Left cardiac atrium (tissue), 4 donors: ENCODE measurements around the gene LRMDA. TPM values are rescaled to one million over a fixed set of nuclear protein-coding genes. Genes with fewer than 3 reads are reported as not detected.
A peak's percentile ranks its signal among the peaks of the same experiment; 100 is the strongest.

ENCODE experiments used
- ATAC-seq, 2 donors: fragments of 200-7000 bp; cut with Tn5 transposase; one replicate each; pipeline ENCODE4 v1.9.1; 2020; ENCODE audit warnings: mild to moderate bottlenecking in 2 of 2, moderate library complexity in 2 of 2
- DNase-seq: peaks from one replicate; pipeline ENCODE4 v3.0.0-alpha.2; 2020
- intact Hi-C, 2 donors: fragments of 100-400 bp; cut with DNase I; formaldehyde crosslinking; loops; one replicate each; pipeline versions ENCODE4 v1.14.1 to v1.15.1; 2022 to 2023
- total RNA-seq, 2 donors: library from RNA; stranded (reverse); fragmentation: NEBNext Ultra II Directional; extraction: Animal tissue kit (Norgen Biotek cat#: 25700); gene quantifications; one replicate each; pipeline ENCODE4 v1.2.1, GENCODE V29; 2021
- donor health status: DM: no; HTN: yes; CAD: no.
- donor health status: DM: no; HTN: yes; CAD: no; lungs with severe emphysema.
- donor health status: DM: yes; HTN: yes; CAD: no.
- donor health status: Dilated cardiomyopathy.

The LRMDA gene
- total RNA-seq, 2 donors from 2014 or later, result 40.6 to 57.8 TPM

- intact Hi-C loops, result no loop called here
Observed at GRCh38 chr10:75695994-75696393, 264.6 kb downstream of the LRMDA start.

DNA sequence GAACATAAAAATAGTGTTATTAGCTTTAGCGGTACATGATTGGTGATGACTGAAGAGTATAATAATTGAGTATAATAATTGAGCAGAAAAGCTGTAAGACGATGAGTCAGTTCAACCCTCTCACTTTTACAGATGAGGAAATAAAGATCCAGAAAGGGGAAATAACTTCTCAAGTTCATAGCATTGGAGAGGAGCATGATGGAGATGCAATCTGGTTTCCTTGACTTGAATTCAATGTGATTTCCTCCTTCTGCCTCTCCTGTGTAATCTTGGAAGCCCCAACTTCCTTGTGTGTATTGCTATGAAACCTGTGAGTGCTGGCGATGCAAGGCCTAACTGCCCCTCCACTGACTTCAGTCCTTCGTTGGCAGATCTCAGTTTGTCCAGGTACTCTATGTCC, 265.1 kb downstream of the LRMDA start:
- DNase-seq, result no peak
- intact Hi-C loops, result no loop called here
- no peak for ATAC-seq

More at GRCh38 chr10:75695994-75696393, 264.6 kb downstream of the LRMDA start:
- ATAC-seq (no peak), DNase-seq (no peak)

DNA sequence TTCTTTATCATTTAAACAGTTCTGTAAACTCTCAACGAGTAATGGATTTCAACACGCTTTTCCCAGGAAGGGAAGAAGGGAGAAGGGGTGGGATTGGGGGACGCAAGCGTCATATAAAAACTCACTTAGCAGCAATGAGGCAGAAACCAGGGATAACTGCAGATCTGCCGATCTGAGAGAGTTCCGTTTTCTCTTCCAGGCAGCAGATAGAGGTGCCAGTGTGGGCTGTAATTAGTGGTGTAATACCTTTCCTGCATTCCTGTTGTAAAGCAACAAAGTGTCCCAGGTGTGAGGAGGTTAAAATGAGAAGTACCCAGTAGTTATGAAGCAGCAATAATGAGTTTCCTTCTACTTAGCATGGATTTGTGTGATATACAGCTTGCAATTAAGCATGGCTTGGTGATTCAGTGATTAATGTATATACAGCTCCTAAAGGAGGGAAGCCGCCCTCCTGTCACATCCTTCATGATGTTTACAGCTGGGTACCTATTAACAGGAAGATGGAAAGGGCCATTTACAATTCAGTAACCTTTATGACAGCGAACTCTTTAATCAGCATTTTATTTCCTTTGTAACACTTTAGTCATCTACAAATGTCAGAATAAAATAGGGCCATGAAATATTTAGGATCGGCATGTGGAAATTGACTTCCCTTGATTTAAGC, 271.9 kb downstream of the LRMDA start:
- intact Hi-C loops, result no loop called here

GRCh38 chr10:75705426-75705825, 274.0 kb downstream of the LRMDA start:
- DNase-seq (no peak), ATAC-seq (no peak)
- intact Hi-C loops, result no loop called here

More for the DNA sequence above, 271.9 kb downstream of the LRMDA start:
- ATAC-seq (no peak), DNase-seq (no peak)

DNA sequence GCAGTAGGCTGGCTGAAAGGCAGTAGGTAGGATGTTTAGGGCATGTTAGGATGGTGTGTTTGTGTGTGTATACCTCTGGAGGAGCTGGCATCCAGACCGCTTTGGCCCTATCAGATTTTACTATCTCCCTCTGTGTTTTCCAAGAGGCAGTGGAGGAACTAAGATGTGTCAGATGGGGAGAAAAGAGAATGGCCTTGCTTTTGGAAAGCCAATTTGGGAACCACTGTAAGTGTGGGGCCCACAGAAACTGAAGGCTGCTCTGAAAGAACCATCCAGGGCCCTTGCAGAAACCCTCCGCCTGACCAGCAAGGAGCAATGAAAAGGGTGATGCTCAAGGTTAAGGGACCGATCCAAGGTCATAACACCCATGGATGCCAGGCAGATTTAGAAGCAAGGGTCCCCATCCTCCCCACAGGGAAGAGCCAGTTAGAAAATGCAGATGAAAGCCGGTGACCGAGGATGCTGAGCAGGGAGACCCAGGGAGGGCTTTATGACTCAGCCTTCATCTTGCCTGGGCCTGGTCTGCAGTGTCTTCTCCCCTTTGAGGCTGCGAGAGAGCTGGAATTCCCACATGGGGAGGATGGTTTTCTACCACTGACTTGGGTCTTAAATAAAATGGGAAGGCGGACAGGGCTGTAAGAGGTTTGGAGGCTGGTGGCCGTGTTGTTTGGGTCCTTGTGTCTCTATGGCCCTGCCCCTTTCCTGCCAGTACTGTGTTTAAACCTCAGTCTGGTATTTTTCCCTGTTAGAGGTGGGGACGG, 275.8 kb downstream of the LRMDA start:
- DNase-seq (no peak), ATAC-seq (no peak)
- intact Hi-C loops, result no loop called here

- intact Hi-C loops, result no loop called here
- DNase-seq (no peak), ATAC-seq (no peak)
Observed at GRCh38 chr10:75708060-75708459, 276.6 kb downstream of the LRMDA start.

DNA sequence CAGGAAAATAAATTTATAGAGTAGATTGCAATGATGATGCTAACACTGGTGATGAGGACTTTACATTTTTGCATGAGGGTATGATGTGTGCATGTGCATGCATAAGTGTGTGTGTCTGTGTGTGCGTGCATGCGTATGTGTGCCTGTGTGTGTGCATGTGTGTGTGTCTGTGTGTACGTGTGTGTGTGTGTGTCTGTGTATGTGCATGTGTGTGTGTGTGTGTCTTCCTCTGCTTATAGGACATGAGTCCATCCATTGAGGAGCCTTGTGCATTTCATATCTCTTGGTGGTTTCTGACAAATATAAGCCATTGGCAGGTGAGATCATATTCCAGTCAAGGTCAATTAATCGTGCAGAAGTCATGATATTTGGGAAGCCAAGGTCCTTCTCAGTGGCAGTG, 277.8 kb downstream of the LRMDA start:
- DNase-seq (no peak), ATAC-seq (no peak)
- intact Hi-C loops, result no loop called here

- DNase-seq (no peak), ATAC-seq (no peak)
- intact Hi-C loops, result no loop called here
Observed at GRCh38 chr10:75709811-75710210, 278.4 kb downstream of the LRMDA start.

- DNase-seq (peak; percentile 31), ATAC-seq (no peak)
- intact Hi-C loops, result no loop called here
Observed at GRCh38 chr10:75712242-75712880, 280.9 kb downstream of the LRMDA start.

GRCh38 chr10:75716506-75716905, 285.1 kb downstream of the LRMDA start:
- ATAC-seq (no peak), DNase-seq (no peak)
- intact Hi-C loops, result no loop called here

- DNase-seq (no peak), ATAC-seq (no peak)
- intact Hi-C loops, result no loop called here
Observed at GRCh38 chr10:75717126-75717916, 285.9 kb downstream of the LRMDA start.

DNA sequence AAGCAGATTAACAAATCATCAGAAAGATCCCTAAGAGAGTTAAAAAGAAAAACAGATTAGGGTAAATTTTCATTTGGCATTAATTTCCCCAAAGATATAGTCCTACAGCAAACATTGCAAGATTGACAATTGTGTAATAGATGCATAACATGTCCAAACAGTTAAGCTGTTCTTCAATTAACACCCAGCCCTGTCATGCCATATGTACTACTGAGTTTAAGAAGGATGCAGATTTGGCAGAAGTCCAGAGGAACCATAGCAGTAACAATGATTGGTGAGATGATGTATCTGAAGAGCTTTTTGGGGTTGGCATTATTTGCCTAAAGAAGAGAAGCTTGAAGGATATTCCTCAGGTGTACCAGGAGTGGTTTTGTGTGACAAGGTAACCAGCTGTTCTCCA, 287.6 kb downstream of the LRMDA start:
- ATAC-seq (no peak), DNase-seq (no peak)
- intact Hi-C loops, result no loop called here

DNA sequence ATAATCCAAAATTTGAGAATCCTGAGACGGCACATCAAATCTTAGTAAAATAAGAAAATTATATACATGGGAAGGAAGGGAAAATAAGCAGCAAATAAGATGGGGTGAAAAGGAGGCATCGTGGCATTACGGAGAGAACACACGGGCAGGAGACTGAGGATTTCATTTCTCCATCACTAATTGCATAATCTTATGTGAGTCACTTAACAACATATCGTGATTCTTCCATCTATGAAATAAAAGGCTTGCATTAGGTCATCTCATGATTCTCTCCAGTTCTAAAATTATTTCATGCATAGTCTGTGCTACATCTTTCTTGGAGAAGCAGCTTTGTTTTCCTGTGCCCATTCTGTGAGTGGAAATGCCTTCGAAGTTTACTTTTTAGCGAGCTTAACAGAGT, 288.7 kb downstream of the LRMDA start:
- no peak for ATAC-seq
- intact Hi-C loops, result no loop called here
- no peak for DNase-seq

DNA sequence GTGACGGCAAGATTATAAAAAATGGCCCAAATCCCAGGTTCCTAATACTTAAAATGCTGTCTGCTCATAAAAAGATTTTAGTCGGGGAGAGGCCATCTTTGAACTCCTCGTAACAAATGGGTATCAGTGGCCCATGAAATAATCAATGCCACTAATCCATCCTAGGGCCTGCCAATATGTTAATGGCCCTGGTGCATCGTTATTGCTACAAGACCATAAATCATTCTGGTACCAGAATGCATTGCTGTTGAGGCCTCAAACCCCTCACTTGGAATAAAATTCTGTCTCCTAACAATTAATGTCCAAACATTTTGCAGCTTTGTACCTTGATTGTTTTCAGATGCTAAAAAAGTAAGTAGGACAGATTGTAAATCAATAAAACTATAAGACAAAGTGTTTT, 290.6 kb downstream of the LRMDA start:
- ATAC-seq (no peak), DNase-seq (no peak)
- intact Hi-C loops, result no loop called here

DNA sequence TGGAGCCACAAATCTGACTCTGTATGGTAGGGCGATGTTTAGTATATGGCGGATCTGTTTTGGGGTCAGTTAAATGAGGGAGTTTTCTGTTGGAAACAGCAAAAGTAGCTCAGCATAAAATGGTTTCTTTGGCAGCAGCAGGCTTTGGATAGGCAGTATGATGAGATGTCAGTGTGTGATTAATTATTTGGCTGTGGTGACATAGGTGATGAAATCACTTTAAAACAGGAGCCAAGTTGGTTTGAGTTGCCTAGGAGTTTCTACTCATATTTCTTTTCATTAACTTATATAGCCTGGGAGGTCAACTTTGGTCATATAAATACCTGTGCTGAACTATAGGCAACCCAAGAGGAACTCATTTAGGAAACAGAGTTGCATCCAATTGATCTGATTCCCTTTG, 291.2 kb downstream of the LRMDA start:
- ATAC-seq (no peak), DNase-seq (no peak)
- intact Hi-C loops, result no loop called here

DNA sequence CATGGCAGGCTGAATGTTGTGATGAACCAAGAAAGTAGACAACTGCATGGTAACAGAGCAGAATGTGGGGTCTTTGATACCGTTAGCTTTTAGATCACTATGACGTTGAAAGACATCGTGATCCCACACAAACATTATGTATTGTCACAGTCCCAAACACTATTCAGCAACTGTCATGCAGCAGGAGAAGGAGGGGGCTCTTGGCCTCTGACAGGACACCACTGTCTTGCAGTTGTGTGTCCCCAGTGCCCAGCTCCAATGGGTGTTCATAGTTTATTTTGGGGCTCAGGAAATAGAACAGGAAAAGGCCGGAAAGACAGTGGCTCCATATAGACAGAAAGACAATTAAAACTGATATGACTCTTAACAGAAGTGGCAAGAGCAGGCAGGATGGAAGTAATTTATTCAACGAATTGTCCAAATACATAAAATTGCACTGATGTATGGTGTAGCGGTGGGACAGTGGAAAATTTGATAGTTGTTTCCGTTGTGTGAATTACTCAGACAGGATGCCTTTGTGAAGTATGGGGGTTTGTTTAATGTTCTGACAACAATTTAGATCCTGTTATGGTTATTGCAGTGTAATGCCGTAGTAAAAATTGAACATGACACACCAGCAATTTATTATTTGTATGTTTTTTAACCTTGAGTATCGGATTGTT, 292.0 kb downstream of the LRMDA start:
- intact Hi-C loops, result no loop called here

GRCh38 chr10:75724047-75724446, 292.6 kb downstream of the LRMDA start:
- ATAC-seq, result no peak
- intact Hi-C loops, result no loop called here

More for the DNA sequence above, 292.0 kb downstream of the LRMDA start:
- no peak for DNase-seq
- no peak for ATAC-seq

GRCh38 chr10:75726522-75727483, 295.4 kb downstream of the LRMDA start:
- intact Hi-C loops, result no loop called here
- DNase-seq (no peak), ATAC-seq (no peak)

More at GRCh38 chr10:75724047-75724446, 292.6 kb downstream of the LRMDA start:
- DNase-seq, result no peak
